ENCODE results near the gene TMEM116.

The TMEM116 gene

DNA sequence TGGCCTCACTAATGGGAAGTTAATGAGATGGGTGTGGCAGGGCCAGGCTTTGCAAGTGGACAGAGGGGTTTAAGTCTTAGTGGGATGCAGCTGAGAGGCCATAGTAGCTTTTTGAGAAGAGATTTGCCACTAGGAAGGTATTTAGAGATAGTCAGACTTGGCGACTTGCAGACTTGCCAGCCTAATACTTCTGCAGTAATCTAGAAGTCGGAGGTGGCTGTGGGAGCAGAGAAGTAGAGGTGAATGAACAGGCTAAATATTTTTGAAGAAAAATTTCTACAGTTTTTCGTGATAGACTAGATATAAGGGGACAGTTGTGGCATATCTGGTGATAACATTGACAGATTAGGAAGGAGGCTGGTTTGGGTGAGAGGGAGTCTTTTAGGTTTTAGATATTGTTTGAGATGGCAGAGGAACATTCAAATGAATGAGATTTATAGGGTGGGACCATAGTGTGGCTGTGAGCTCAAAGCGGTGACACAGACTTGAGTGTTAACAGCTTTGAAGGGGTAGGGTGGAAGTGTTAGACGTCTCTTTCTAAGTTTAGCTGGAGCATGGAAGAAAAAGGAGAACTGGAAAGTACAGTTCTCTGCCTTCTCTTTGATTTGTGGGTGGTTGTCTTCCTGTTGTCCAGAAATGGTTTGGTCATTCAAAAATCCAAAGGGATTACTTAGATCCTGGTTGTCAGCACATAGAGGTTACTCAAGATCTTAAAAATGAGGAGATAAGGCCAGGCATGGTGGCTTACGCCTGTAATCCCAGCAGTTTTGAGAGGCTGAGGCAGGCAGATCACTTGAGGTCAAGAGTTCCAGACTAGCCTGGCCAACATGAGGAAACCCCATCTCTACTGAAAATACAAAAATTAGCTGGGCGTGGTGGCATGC lies 126.1 kb downstream of the TMEM116 start:
- DNase-seq (ENCODE audit: low read depth) = no peak
- no peak overlapping the region for H3K4me3 ChIP-seq (ENCODE audit: low read depth, low read length)
- TF ChIP-seq POLR2A (IDR thresholded peaks at IDR 0.05; ENCODE audit: extremely low read depth, insufficient read length) (no peak), MYC (IDR thresholded peaks at IDR 0.05; ENCODE audit: low read depth, low read length) (no peak)
- TF ChIP-seq, protein P1, sequence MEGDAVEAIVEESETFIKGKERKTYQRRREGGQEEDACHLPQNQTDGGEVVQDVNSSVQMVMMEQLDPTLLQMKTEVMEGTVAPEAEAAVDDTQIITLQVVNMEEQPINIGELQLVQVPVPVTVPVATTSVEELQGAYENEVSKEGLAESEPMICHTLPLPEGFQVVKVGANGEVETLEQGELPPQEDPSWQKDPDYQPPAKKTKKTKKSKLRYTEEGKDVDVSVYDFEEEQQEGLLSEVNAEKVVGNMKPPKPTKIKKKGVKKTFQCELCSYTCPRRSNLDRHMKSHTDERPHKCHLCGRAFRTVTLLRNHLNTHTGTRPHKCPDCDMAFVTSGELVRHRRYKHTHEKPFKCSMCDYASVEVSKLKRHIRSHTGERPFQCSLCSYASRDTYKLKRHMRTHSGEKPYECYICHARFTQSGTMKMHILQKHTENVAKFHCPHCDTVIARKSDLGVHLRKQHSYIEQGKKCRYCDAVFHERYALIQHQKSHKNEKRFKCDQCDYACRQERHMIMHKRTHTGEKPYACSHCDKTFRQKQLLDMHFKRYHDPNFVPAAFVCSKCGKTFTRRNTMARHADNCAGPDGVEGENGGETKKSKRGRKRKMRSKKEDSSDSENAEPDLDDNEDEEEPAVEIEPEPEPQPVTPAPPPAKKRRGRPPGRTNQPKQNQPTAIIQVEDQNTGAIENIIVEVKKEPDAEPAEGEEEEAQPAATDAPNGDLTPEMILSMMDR (IDR thresholded peaks at IDR 0.05; ENCODE audit: low read depth, low read length) = no peak
- TF ChIP-seq, protein P2, sequence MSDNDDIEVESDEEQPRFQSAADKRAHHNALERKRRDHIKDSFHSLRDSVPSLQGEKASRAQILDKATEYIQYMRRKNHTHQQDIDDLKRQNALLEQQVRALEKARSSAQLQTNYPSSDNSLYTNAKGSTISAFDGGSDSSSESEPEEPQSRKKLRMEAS (IDR thresholded peaks at IDR 0.05; ENCODE audit: low read depth, low read length) = no peak

DNA sequence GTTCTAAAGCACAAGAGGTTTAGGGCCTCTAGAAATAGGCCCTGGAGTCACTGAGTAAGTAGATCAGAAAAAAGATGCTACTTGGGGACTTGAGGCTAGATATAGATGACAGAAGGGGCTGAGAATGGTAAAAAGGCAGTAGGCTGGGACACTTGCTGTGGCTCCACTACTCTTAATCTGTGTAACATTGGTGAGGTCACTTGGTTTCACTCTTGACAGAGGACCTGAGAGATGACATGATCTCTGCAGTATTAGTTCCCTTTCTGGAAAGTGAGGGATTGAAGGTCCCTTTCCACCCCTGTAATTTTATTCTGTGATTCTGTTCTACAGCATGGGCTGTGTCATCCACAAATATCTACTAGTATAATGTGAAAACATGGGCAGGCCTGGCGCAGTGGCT lies 131.2 kb downstream of the TMEM116 start:
- DNase-seq (ENCODE audit: low read depth) = no peak
- no peak overlapping the region for H3K4me3 ChIP-seq (ENCODE audit: low read depth, low read length)
- TF ChIP-seq, protein P2 (IDR thresholded peaks at IDR 0.05; ENCODE audit: low read depth, low read length) = no peak
- TF ChIP-seq, protein P1 (IDR thresholded peaks at IDR 0.05; ENCODE audit: low read depth, low read length) = no peak
- TF ChIP-seq MYC (IDR thresholded peaks at IDR 0.05; ENCODE audit: low read depth, low read length) = no peak
- no peak for TF ChIP-seq POLR2A (IDR thresholded peaks at IDR 0.05; ENCODE audit: extremely low read depth, insufficient read length)

Measured in NB4 (cell line).